ENCODE measurements around the gene DDX19B. TPM values are rescaled to one million over a fixed set of nuclear protein-coding genes. Genes with fewer than 3 reads are reported as not detected.

The DDX19B gene
- polyA plus RNA-seq, 4 donors = 35.6 to 43.6 (median 39.1) TPM

Other genes starting within 250 kb of the DDX19B start
- 10 to 100 TPM; 26.7 to 49.5 (median 36.4) TPM for gene PDPR, start 184.9 kb upstream of the DDX19B start, polyA plus RNA-seq (ENCODE audit: insufficient read length in 4 of 4)
- 10 to 100 TPM; 43.0 to 76.2 (median 49.4) TPM for gene CLEC18C, start 125.4 kb upstream of the DDX19B start, polyA plus RNA-seq (ENCODE audit: insufficient read length in 4 of 4)
- gene EXOSC6, start 47.2 kb upstream of the DDX19B start, polyA plus RNA-seq (ENCODE audit: insufficient read length in 4 of 4) = 10 to 100 TPM; 12.8 to 18.2 (median 15.6) TPM
- gene AARS1, start 9.7 kb upstream of the DDX19B start, polyA plus RNA-seq (ENCODE audit: insufficient read length in 4 of 4) = 10 to 100 TPM; 81.8 to 89.9 (median 86.1) TPM
- gene DDX19A, start 47.7 kb downstream of the DDX19B start, polyA plus RNA-seq (ENCODE audit: insufficient read length in 4 of 4) = 10 to 100 TPM; 45.1 to 52.6 (median 48.2) TPM
- 10 to 100 TPM; 25.0 to 34.7 (median 28.2) TPM for gene ST3GAL2, start 139.9 kb downstream of the DDX19B start, polyA plus RNA-seq (ENCODE audit: insufficient read length in 4 of 4)
- 10 to 100 TPM; 13.7 to 17.5 (median 14.2) TPM for gene FCSK, start 155.4 kb downstream of the DDX19B start, polyA plus RNA-seq (ENCODE audit: insufficient read length in 4 of 4)
- 10 to 100 TPM; 61.8 to 68.4 (median 66.2) TPM for gene COG4, start 224.4 kb downstream of the DDX19B start, polyA plus RNA-seq (ENCODE audit: insufficient read length in 4 of 4)
- gene SF3B3, start 224.6 kb downstream of the DDX19B start, polyA plus RNA-seq (ENCODE audit: insufficient read length in 4 of 4) = 100 to 1,000 TPM; 361 to 418 (median 369) TPM

Data from right renal pelvis (tissue), 4 donors.